HEK293 (cell line): Measurements from ENCODE around the gene ASIC4.

Experiments
- CTCF ChIA-PET: fragments of 350-600 bp; formaldehyde crosslinking; extraction: SDS; loops from one replicate; lab custom pipeline; 2021; ENCODE audit warnings: antibody characterized with exemption; lab: Yijun Ruan, JAX
- POLR2A ChIA-PET: fragments of 300-600 bp; formaldehyde crosslinking; extraction: SDS; loops from one replicate; lab custom pipeline; 2020; ENCODE audit warnings: antibody characterized with exemption, inconsistent platforms; lab: Yijun Ruan, JAX
- H3K27ac ChIP-seq: fragments of 200-500 bp; sonication (Bioruptor generic); 2 replicates; pipeline ENCODE4 v1.5.1; 2014; ENCODE audit warnings: low read depth, low read length, control low read depth, inconsistent platforms; ENCODE audit errors: extremely low read depth
- H3K36me3 ChIP-seq, 2 experiments: fragments of 200-500 bp in 1 of 2; sonication (Bioruptor generic) in 1 of 2; 1 replicate in 1 of 2; 2 replicates in 1 of 2; pipeline ENCODE4 v1.5.1; 2014 to 2017; ENCODE audit warnings: inconsistent platforms in 2 of 2, low read length in 2 of 2; ENCODE audit not compliant: control insufficient read depth in 2 of 2, insufficient read depth in 1 of 2
- H3K4me1 ChIP-seq: fragments of 200-500 bp; sonication (Bioruptor generic); 2 replicates; pipeline ENCODE4 v1.5.1; 2014; ENCODE audit warnings: mild to moderate bottlenecking, low read length, inconsistent platforms; ENCODE audit not compliant: control insufficient read depth, insufficient read depth
- H3K4me3 ChIP-seq: 2 replicates; pipeline ENCODE4 v1.5.1; 2011; ENCODE audit warnings: low read depth, mild to moderate bottlenecking, control low read depth, low read length, moderate library complexity
- H3K9me3 ChIP-seq: fragments of 200-500 bp; sonication (Bioruptor generic); 2 replicates; pipeline ENCODE4 v1.5.1; 2014; ENCODE audit warnings: low read depth, low read length, inconsistent platforms; ENCODE audit not compliant: control insufficient read depth, insufficient read depth
- BCL11A ChIP-seq: fragments of 450-650 bp; formaldehyde crosslinking; IDR thresholded peaks from 2 replicates; pipeline ENCODE4 v1.5.1; 2016; ENCODE audit warnings: low read depth, missing biosample characterization, missing genetic modification characterization
- GFI1B ChIP-seq: fragments of 450-650 bp; formaldehyde crosslinking; IDR thresholded peaks from 2 replicates; pipeline ENCODE4 v1.5.1; 2016; ENCODE audit warnings: missing biosample characterization, missing genetic modification characterization
- KLF16 ChIP-seq: fragments of 450-650 bp; formaldehyde crosslinking; IDR thresholded peaks from 2 replicates; pipeline ENCODE4 v1.5.1; 2017; ENCODE audit warnings: missing biosample characterization, missing genetic modification characterization
- PRDM6 ChIP-seq: fragments of 450-650 bp; formaldehyde crosslinking; IDR thresholded peaks from 2 replicates; pipeline ENCODE4 v1.5.1; 2017; ENCODE audit warnings: missing biosample characterization, missing genetic modification characterization
- ZBTB21 ChIP-seq: fragments of 450-650 bp; formaldehyde crosslinking; IDR thresholded peaks from 2 replicates; pipeline ENCODE4 v1.5.1; 2017; ENCODE audit warnings: missing biosample characterization, missing genetic modification characterization
- ZFP3 ChIP-seq: fragments of 450-650 bp; formaldehyde crosslinking; IDR thresholded peaks from 2 replicates; pipeline ENCODE4 v1.5.1; 2016; ENCODE audit warnings: low read depth, missing biosample characterization, missing genetic modification characterization
- ZNF16 ChIP-seq: fragments of 450-650 bp; formaldehyde crosslinking; IDR thresholded peaks from 2 replicates; pipeline ENCODE4 v1.5.1; 2016; ENCODE audit warnings: low read depth, missing biosample characterization, missing genetic modification characterization
- ZNF175 ChIP-seq: fragments of 450-650 bp; formaldehyde crosslinking; IDR thresholded peaks from 2 replicates; pipeline ENCODE4 v1.5.1; 2016; ENCODE audit warnings: missing biosample characterization, missing genetic modification characterization
- ZNF202 ChIP-seq: fragments of 450-650 bp; formaldehyde crosslinking; IDR thresholded peaks from 2 replicates; pipeline ENCODE4 v1.5.1; 2016; ENCODE audit warnings: missing biosample characterization, missing genetic modification characterization, borderline replicate concordance
- ZNF214 ChIP-seq: fragments of 450-650 bp; formaldehyde crosslinking; IDR thresholded peaks from 2 replicates; pipeline ENCODE4 v1.5.1; 2017; ENCODE audit warnings: missing biosample characterization, mild to moderate bottlenecking, missing genetic modification characterization, borderline replicate concordance
- ZNF239 ChIP-seq: fragments of 450-650 bp; formaldehyde crosslinking; IDR thresholded peaks from 2 replicates; pipeline ENCODE4 v1.5.1; 2016; ENCODE audit warnings: missing biosample characterization, missing genetic modification characterization
- ZNF26 ChIP-seq: fragments of 450-650 bp; formaldehyde crosslinking; IDR thresholded peaks from 2 replicates; pipeline ENCODE4 v1.5.1; 2016; ENCODE audit warnings: missing biosample characterization, missing genetic modification characterization
- ZNF292 ChIP-seq: fragments of 450-650 bp; formaldehyde crosslinking; IDR thresholded peaks from 2 replicates; pipeline ENCODE4 v1.5.1; 2016; ENCODE audit warnings: low read depth, missing biosample characterization, missing genetic modification characterization, borderline replicate concordance
- ZNF311 ChIP-seq: fragments of 450-650 bp; formaldehyde crosslinking; IDR thresholded peaks from 2 replicates; pipeline ENCODE4 v1.5.1; 2017; ENCODE audit warnings: missing biosample characterization, missing genetic modification characterization, borderline replicate concordance
- ZNF596 ChIP-seq: fragments of 450-650 bp; IDR thresholded peaks from 2 replicates; pipeline ENCODE4 v1.5.0; 2018; ENCODE audit warnings: missing biosample characterization, mild to moderate bottlenecking, missing genetic modification characterization, moderate library complexity
- ZNF776 ChIP-seq: fragments of 450-650 bp; formaldehyde crosslinking; IDR thresholded peaks from 2 replicates; pipeline ENCODE4 v1.5.0; 2017; ENCODE audit warnings: missing biosample characterization, missing genetic modification characterization, borderline replicate concordance
- ZNF843 ChIP-seq: fragments of 450-650 bp; formaldehyde crosslinking; IDR thresholded peaks from 2 replicates; pipeline ENCODE4 v1.5.1; 2016; ENCODE audit warnings: missing biosample characterization, missing genetic modification characterization
- TF ChIP-seq, protein P1 (sequence below): fragments of 450-650 bp; IDR thresholded peaks from 2 replicates; pipeline ENCODE4 v1.5.1; 2018; ENCODE audit warnings: missing biosample characterization, missing genetic modification characterization

Gene ASIC4

DNA sequence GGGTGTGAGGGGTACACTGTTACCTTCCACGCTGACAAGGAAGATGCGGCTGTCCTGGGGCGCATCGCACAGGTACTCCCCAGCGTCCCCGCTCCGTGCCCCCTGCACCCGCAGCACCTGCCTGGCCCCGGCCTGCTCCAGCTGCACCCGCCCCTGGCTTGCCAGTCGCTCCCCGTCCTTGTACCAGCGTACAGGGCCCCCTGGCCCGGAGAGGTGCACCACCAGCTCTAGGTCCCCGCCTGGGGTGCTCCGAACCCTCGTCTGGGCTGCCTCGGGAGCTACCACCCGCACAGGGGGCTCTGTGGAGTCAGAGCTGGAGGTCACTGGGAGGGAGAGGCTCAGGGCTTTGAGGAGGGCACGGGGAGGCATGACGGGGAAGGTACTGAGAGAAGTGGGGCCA, 43.0 kb downstream of the ASIC4 start (continued):
- TF ChIP-seq ZNF202 (tag by site-specific recombination) = no peak
- TF ChIP-seq ZNF843 = no peak
- TF ChIP-seq BCL11A = no peak
- no peak for TF ChIP-seq ZNF311
- no peak for TF ChIP-seq ZNF776 (tag by site-specific recombination)

DNA sequence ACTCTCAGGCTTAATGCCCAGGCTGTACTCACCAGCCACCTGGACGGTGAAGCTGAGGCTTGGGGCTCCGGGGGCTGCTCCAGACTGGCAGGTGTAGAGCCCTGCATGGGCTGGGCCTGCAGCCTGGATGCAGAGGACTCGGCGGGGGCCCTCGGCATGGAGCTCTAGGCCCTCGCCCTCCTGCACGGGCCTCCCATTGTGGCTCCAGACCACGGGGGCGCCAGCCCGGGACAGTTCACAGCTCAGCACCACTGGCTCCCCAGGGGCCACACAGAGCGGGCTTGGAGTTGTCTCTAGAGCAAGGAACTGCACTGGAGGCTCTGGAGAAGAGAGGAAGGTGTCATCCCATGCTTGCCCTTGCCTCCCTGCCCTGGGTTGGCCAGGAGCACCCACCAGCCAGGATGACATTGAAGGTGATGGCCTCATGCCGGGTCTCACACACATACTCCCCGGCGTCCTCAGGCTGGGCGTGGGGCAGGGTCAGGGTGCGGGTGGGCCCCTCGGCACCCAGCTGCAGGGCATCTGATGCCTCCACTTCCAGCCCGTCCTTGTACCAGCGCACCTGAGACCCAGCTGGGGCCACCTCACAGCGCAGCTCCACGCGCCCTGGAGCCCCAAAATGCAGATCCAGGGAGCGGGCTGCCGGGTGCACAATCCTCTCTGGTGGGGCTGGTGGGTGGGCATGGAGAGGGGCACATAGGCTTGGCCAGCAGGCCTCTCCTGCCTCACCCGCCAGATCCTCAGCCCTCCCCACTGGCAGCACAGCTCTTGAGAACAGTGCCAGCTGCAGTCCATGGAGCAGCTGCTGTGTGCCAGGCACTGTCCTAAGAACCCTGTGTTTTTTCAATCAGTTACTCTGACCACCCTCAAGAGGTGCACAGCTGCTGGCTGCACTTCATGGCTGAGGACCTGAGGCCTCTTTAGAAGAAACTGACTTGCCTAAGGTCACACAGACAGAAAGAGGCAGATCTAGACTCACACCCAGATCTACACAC, 43.8 kb downstream of the ASIC4 start:
- Histone ChIP-seq H3K4me1 (no peaks in the 10 kb centered on the region), H3K27ac (no peak overlapping the region), H3K36me3 (peaks cover 0 to 60% of the 10 kb centered on the region in 2 experiments; a peak in 2 of 3 replicates), H3K4me3 (no peak overlapping the region), H3K9me3 (no peaks in the 10 kb centered on the region)
- ChIA-PET CTCF (interaction anchor here (0.7 to 2.4 kb wide), 3 partner anchors 61 to 856 kb away, joined by 4 to 7 read pairs (median 5); no protein-coding TSS in a partner anchor), POLR2A (interaction anchor here (1.5 to 2.4 kb wide), 2 partner anchors 13 to 14 kb away, joined by 5 to 10 read pairs; partner anchors contain the start of genes CHPF, INHA, OBSL1 and TMEM198)
- TF ChIP-seq ZNF239 (tag by site-specific recombination) (no peak), ZNF596 (no peak), PRDM6 (no peak), ZNF175 (tag by site-specific recombination) (no peak), ZNF292 (tag by site-specific recombination) (no peak), ZNF214 (no peak), KLF16 (tag by site-specific recombination) (no peak), ZNF16 (tag by site-specific recombination) (no peak), ZBTB21 (tag by site-specific recombination) (no peak), GFI1B (tag by site-specific recombination) (no peak), ZFP3 (tag by site-specific recombination) (no peak), ZNF26 (tag by site-specific recombination) (no peak)
- TF ChIP-seq, protein P1, sequence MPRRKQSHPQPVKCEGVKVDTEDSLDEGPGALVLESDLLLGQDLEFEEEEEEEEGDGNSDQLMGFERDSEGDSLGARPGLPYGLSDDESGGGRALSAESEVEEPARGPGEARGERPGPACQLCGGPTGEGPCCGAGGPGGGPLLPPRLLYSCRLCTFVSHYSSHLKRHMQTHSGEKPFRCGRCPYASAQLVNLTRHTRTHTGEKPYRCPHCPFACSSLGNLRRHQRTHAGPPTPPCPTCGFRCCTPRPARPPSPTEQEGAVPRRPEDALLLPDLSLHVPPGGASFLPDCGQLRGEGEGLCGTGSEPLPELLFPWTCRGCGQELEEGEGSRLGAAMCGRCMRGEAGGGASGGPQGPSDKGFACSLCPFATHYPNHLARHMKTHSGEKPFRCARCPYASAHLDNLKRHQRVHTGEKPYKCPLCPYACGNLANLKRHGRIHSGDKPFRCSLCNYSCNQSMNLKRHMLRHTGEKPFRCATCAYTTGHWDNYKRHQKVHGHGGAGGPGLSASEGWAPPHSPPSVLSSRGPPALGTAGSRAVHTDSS (tag by site-specific recombination) = no peak
